Epithelial cell of proximal tubule (primary cell): ENCODE data around the gene ASXL3. TPM values are rescaled to one million over a fixed set of nuclear protein-coding genes. Genes with fewer than 3 reads are reported as not detected.

Source experiments
- DNase-seq: peaks from one replicate; pipeline ENCODE4 v3.0.0-alpha.2; 2011; ENCODE audit warnings: low read depth
- H3K4me3 ChIP-seq: 2 replicates; pipeline ENCODE4 v1.5.1; 2011; ENCODE audit warnings: low read depth, mild to moderate bottlenecking, low read length
- total RNA-seq: library from RNA; depleted of rRNA; stranded (reverse); fragments of >200 nt; gene quantifications from 2 replicates; pipeline ENCODE4 v1.2.3, GENCODE V29; 2015
- TF ChIP-seq, protein P1 (sequence below): conservative IDR thresholded peaks from 2 replicates; pipeline ENCODE4 v1.5.1; 2012; ENCODE audit warnings: low read depth, mild to moderate bottlenecking, low read length

Gene ASXL3
- total RNA-seq, 1 donor from 2014 or later = 0.23 TPM

DNA sequence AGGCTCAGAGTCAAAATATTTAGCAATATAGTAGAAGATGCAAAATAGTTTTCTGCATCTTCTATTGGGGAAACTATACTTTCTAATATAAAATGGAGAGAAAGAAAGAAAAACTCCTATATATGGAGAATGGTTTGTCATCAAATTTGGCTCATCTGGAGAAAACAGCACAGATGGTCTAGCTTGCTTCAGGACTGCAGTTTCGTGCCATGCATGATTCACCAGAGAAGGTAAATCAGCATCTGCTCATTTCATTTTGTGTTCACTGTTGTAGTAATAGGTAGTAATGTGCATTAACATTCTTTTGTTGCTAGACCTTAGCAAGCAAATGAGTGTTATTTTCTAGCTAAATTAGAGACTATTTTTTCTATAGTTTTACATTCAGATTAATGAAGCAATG, 179.0 kb downstream of the ASXL3 start:
- no peak overlapping the region for H3K4me3 ChIP-seq
- TF ChIP-seq, protein P1, sequence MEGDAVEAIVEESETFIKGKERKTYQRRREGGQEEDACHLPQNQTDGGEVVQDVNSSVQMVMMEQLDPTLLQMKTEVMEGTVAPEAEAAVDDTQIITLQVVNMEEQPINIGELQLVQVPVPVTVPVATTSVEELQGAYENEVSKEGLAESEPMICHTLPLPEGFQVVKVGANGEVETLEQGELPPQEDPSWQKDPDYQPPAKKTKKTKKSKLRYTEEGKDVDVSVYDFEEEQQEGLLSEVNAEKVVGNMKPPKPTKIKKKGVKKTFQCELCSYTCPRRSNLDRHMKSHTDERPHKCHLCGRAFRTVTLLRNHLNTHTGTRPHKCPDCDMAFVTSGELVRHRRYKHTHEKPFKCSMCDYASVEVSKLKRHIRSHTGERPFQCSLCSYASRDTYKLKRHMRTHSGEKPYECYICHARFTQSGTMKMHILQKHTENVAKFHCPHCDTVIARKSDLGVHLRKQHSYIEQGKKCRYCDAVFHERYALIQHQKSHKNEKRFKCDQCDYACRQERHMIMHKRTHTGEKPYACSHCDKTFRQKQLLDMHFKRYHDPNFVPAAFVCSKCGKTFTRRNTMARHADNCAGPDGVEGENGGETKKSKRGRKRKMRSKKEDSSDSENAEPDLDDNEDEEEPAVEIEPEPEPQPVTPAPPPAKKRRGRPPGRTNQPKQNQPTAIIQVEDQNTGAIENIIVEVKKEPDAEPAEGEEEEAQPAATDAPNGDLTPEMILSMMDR = no peak
- DNase-seq = no peak

DNA sequence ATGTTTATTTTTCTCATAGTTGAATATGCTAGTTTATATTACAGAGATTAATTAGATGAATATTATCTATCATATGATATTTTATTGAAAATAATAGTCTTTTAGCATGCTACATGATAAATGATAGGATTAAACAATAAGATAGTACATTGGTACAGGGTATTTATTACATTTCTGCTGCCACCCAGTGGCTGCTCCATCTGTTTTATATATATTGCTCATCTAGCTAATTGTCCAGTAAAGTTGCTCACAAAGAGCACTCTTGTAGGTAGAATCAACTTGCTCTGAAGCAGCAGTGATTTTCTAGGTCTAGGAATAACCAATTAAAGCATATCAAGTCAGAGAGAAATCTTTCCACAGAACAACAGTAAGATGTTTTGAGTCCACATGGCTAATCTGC, 183.3 kb downstream of the ASXL3 start:
- DNase-seq = no peak
- TF ChIP-seq, protein P1 = peak; percentile 50

DNA sequence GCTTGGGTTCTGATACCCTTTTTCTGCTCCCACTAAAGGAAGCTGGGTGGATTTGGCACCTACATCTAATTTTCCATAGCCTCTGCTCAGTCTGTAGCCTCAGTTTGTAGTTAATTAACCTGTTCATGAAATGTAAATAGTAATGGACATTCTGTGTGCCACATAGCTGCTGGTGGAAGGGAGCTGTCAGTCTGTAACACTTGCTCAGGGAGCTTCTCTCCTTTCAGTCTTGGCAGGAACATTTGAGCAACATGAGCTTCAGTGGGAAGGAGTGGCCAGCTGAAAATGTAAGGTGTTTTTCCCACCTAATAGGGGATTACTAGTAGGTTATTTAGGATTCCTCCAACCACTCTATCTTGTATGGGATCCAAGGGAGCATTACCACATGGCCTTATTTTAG, 203.4 kb downstream of the ASXL3 start:
- TF ChIP-seq, protein P1 = no peak
- H3K4me3 ChIP-seq = no peak overlapping the region
- no peak for DNase-seq

More for the DNA sequence above, 183.3 kb downstream of the ASXL3 start:
- H3K4me3 ChIP-seq = no peak overlapping the region

Other genes starting within 250 kb of the ASXL3 start
- 0.58 TPM in 1 of 2 replicates, not detected in the other for gene CCDC178, start 137.5 kb upstream of the ASXL3 start, total RNA-seq